Hepatic stellate cell (primary cell): ENCODE data around the gene CDKAL1.
"Not testable (repeated sequence)": the region's sequence is repeated elsewhere in the genome, so short reads cannot be mapped to it uniquely, and the experiment has no call there.

Source experiments
- DNase-seq: peaks from one replicate; pipeline ENCODE4 v3.0.0; 2011; ENCODE audit warnings: low spot score

Gene CDKAL1

GRCh38 chr6:21208796-21209186 lies 674.5 kb downstream of the CDKAL1 start:
- no peak for DNase-seq

DNA sequence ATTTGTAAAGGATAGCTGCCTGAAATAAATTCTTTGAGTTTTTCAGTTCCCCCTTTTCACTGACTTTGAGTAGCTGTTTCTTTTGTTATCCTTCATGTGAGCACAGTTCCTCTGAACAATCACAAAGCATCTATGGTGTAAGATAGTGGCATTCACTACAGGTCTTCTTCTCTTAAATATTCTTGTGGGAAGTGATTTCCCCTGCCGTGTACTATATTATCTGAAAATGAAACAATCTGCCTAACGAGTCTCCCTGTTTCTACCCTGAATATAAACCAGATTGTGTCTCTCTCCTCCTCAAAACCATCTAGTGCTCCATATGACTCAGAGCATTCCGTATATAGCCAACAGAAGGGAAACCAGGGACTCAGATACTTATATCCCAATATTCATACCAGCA lies 679.2 kb downstream of the CDKAL1 start:
- DNase-seq, result no peak

DNA sequence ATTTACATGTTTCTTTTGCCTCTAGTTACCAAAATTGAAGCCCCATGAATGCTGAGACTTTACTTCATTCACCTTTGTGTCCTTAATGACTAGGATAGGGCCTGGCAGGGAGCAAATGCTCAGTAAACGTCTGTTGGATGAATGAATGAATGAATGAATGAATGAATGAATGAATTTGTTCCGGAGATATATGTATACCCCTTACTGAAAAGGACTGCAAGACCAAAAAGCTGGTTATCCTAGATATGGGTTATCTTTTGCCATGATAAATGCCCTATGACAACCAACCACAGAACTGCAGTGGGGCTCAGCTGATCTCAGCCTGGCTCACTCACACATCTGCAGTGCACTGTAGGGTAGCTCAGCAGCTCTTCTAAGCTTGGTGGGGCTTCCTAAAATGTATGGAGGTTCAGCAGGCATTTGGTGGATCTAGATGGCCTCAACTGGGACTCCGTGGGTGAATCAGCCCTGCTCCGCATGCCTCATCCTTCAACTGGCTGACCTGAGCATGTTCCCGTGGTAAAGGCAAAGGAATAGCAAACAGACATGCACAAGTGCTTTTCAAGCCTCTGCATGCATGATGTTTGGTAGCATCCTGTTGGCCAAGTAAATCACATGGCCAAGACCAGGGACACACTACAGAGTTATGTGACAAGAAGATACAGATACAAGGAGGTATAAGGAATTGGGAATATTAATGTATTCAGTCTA lies 680.6 kb downstream of the CDKAL1 start:
- DNase-seq, result no peak

- no peak for DNase-seq
Observed at GRCh38 chr6:21219241-21219640, 685.0 kb downstream of the CDKAL1 start.

GRCh38 chr6:21219856-21220255 lies 685.6 kb downstream of the CDKAL1 start:
- no peak for DNase-seq

DNA sequence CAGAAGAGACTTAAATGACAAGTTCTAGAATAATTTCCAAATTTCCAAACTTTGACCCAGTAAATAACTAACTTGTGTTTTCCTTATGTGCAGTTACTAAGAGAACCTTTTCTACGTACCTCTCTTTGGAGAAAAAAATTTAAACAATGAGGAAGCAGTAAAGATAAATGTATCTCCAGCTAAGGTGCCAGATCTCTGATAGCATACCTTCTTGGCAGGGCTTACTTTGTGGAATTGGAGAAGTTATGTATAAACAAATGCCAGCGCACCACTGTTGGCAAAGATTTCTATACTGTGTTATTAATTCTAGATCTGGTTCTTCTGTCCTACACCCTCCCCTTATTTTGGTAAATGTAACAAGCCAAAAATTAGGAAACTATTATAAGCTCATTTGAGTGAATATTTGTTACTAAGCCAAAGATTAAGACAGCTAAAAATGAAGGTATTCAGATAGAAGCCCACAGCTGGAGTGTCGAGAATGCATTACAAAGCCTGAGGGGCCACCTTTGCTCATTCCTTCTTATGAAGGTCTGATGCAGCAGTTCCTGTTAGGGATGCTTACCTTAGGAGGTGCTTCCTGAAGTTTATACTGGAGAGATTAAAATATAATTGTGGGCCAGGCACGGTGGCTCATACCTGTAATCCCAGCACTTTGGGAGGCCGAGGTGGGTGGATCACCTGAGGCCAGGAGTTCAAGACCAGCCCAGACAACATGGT lies 686.2 kb downstream of the CDKAL1 start:
- no peak for DNase-seq

- DNase-seq, result no peak
Observed at GRCh38 chr6:21222656-21223055, 688.4 kb downstream of the CDKAL1 start.

- DNase-seq, result no peak
Observed at GRCh38 chr6:21225912-21226311, 691.7 kb downstream of the CDKAL1 start.

GRCh38 chr6:21227486-21227885 lies 693.2 kb downstream of the CDKAL1 start:
- no peak for DNase-seq

DNA sequence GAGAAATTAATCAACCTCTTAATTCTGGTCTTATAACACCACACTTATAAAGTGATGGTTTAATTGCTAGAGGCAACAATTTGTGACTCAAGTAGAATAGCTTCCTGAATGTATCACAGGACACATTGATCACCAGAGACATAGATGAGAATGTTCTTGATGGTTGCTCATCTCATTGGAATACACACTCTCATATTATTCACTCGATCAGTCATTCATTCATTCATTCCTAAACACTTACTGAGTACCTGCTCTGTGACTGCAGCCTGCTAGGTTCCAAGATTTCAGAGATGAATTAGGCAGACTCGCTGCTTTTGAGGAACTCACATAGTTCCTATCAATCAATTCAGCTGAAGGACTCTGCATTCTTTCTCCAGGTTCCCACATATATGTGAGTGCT lies 694.2 kb downstream of the CDKAL1 start:
- DNase-seq, result no peak

GRCh38 chr6:21228876-21229460 lies 694.7 kb downstream of the CDKAL1 start:
- DNase-seq, result no peak

DNA sequence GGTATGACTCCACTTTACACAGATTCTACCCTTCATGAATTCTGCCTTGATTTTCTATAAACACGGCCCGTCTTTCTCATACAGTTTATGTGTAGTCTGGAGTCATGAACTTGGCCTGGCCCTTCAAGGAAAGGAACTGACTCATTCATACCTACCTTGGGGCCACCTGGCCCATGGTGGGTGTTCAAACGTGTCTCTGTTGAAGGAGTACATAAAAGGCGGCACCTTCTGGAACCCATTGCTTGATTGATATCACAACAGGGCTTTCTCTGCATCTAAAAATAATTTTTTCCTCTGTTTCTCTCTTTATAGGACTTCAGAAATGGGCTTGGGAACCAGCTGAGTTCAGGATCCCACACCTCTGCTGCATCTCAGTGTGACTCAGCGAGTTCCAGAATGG lies 696.3 kb downstream of the CDKAL1 start:
- DNase-seq, result no peak

- DNase-seq, result no peak
Observed at GRCh38 chr6:21235162-21235561, 700.9 kb downstream of the CDKAL1 start.

- DNase-seq, result no peak
Observed at GRCh38 chr6:21238208-21238607, 704.0 kb downstream of the CDKAL1 start.

DNA sequence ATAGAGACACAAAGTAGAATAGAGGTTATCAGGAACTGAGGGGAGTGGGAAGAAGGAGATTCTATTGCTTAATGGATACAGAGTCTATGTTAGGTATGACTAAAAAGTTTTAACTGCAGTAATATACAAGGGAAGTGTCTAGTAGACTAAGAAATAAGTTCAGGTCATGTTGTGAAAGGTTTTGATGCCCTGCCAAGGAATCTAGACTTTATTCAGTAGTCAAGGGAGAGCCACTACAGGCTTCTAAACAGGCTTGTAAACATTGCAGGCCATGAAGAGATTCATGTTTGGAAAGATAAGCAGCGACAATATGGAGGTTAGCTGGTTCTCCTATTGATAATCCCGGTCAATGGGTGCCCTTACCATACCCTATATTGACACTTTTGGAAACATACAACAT lies 706.5 kb downstream of the CDKAL1 start:
- no peak for DNase-seq

DNA sequence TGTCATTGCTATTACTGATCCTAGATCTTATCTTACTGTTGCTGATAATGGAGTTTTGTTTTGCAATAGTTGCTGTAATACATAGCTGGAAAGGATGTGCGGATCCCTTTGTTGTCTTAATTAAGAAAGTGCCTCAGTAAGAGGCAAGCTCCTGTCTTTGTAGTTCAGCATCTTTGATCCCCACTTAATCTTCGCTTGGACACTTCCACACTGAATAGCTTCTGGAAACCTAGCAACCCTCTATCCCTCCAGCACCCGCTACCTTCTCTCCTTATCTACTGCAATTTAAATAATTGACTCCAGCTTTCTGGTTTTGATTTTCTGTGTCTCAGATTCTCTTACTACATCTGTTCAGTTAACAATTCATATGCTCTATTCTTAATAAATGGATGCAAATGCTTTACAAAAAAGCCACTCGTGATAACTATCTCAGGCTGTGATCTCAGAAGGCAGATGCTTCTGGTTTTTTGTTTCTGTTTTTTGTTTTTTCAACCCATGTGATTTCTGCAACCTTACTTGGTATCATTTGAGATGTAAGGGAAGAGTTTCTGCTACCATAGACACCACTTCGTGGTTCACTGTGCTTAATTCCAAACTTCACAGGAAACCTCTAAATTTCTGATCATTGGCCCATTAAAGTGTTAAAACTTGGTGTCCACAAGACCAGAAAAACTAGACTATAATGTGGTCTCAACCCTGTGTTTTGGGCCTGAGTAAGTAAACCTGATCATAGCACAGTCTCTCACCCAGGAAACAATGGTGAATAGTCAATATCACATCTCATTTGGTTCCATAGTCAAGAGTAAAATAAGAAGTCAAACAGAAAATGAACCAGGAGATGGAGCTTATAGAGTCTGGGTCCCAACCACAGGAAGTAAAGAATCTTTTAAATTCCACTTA lies 707.2 kb downstream of the CDKAL1 start:
- DNase-seq, result no peak

DNA sequence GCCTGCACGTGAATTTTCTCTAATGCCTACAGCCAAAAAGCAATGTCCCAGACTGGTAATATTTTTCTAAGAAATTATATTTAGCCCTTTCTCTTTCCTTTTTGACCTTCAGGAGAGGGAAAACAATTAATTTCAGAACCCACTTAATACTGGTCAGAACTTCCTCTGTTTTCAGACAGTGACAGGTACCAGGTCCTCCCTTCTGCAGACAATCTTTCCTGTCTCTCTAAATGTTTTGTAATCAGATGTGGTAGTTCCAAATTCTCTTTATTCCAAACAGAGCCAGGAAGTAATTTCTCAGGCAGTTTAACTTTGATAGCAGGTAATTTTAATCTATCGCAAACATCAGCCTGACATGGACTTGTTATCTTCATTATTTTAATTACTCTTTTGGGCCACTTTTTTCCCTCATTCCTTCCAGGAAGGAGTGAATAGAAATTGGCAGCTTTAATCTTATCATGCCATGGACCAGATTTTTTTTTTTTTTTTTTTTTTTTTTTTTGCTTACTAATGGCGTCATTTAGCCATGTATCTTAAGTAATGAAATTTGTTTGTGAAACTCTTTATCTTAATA lies 710.7 kb downstream of the CDKAL1 start:
- no peak for DNase-seq

- no peak for DNase-seq
Observed at GRCh38 chr6:21245488-21245887, 711.2 kb downstream of the CDKAL1 start.

- DNase-seq, result no peak
Observed at GRCh38 chr6:21246075-21246474, 711.8 kb downstream of the CDKAL1 start.

DNA sequence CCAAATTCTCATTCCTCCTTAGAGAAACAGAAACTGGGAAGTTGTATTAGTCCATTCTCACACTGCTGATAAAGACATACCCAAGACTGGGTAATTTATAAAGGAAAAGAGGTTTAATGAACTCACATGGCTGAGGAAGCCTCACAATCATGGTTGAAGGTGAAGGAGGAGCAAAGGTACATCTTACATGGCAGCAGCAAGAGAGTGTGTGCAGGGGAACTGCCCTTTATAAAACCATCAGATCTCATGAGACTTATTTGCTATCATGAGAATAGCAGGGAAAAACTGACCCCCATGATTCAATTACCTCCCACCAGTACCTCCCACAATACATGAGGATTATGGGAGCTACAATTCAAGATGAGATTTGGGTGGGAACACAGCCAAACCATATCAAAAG lies 720.2 kb downstream of the CDKAL1 start:
- not testable (repeated sequence) for DNase-seq

GRCh38 chr6:21256197-21256596 lies 721.9 kb downstream of the CDKAL1 start:
- DNase-seq, result no peak

GRCh38 chr6:21257125-21257524 lies 722.9 kb downstream of the CDKAL1 start:
- no peak for DNase-seq
